ENCODE measurements around the gene ZMIZ2. TPM values are rescaled to one million over a fixed set of nuclear protein-coding genes. Genes with fewer than 3 reads are reported as not detected.
A peak's percentile ranks its signal among the peaks of the same experiment; 100 is the strongest.

The ZMIZ2 gene
- total and polyA plus RNA-seq, 9 of the 15 experiments (the other 6 are each of a cell fraction or from before 2014, with no cell fraction given), result 0.13 to 40.3 (median 4.9) TPM

DNA sequence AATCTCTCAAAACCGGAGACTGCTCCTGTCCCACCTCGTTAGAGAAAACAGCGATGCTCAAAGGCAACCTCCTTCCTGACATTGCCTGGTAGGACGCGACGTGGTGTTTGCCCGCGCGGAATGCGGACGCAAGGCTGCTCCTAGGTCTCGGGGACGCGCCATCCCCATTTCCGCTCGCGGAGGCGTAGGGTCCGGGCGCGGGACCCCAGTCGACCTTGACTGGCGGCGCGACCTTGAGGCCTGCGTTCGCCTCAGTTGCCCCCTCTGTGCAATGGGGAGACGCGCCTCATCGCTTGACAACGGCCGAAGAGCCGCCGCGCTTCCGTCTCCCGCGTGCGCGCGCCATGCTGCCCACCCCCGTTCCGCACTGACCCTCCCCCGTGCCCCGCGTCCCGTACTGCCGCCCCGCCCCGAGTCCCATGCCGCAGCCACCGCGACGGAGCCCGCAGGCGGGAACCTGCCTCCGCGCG, 47.4 kb downstream of the ZMIZ2 start (continued):
- no peak for TF ChIP-seq HMG20A (CRISPR knock-in tag; conservative IDR thresholded peaks at IDR 0.05)
- peak; percentile 67 for TF ChIP-seq CHD1 (IDR thresholded peaks at IDR 0.05; ENCODE audit: low read length)
- no peak for TF ChIP-seq SIX5 (IDR thresholded peaks at IDR 0.05; ENCODE audit: borderline replicate concordance in 1 of 2, insufficient read depth in 1 of 2, low read depth in 1 of 2, low read length in 2 of 2)
- peak; percentile 100; the same call in 1 of the 2 replicates for TF ChIP-seq ZBTB1 (CRISPR knock-in tag; IDR thresholded peaks at IDR 0.05; ENCODE audit: borderline replicate concordance, low read depth)
- TF ChIP-seq, protein P1, sequence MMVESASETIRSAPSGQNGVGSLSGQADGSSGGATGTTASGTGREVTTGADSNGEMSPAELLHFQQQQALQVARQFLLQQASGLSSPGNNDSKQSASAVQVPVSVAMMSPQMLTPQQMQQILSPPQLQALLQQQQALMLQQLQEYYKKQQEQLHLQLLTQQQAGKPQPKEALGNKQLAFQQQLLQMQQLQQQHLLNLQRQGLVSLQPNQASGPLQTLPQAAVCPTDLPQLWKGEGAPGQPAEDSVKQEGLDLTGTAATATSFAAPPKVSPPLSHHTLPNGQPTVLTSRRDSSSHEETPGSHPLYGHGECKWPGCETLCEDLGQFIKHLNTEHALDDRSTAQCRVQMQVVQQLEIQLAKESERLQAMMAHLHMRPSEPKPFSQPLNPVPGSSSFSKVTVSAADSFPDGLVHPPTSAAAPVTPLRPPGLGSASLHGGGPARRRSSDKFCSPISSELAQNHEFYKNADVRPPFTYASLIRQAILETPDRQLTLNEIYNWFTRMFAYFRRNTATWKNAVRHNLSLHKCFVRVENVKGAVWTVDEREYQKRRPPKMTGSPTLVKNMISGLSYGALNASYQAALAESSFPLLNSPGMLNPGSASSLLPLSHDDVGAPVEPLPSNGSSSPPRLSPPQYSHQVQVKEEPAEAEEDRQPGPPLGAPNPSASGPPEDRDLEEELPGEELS (CRISPR knock-in tag; IDR thresholded peaks at IDR 0.05; ENCODE audit: borderline replicate concordance), result 0 out of 2 replicates have a peak, but pooled peaks have one; percentile 43
- TF ChIP-seq SRSF1 (IDR thresholded peaks at IDR 0.05; ENCODE audit: low read depth, low read length), result no peak; the same call in 1 of the 2 replicates
- TF ChIP-seq TARDBP (IDR thresholded peaks at IDR 0.05), result peak; percentile 64; the same call in 1 of the 2 replicates
- TF ChIP-seq CBFB (CRISPR knock-in tag; IDR thresholded peaks at IDR 0.05), result no peak
- TF ChIP-seq FOXK1 (CRISPR knock-in tag; IDR thresholded peaks at IDR 0.05; ENCODE audit: borderline replicate concordance), result peak; percentile 14; the same call in 1 of the 2 replicates
- TF ChIP-seq, protein P2, sequence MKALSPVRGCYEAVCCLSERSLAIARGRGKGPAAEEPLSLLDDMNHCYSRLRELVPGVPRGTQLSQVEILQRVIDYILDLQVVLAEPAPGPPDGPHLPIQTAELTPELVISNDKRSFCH (CRISPR knock-in tag; IDR thresholded peaks at IDR 0.05), result no peak
- TF ChIP-seq, protein P2 (tag; IDR thresholded peaks at IDR 0.05), result no peak; the same call in 1 of the 2 replicates
- TF ChIP-seq TEAD4 (IDR thresholded peaks at IDR 0.05; ENCODE audit: low read length), result peak; percentile 61; the same call in 1 of the 2 replicates
- TF ChIP-seq TEAD4 (CRISPR knock-in tag; IDR thresholded peaks at IDR 0.05; ENCODE audit: borderline replicate concordance), result no peak
- peak; percentile 59; the same call in 1 of the 2 replicates for TF ChIP-seq CTBP1 (IDR thresholded peaks at IDR 0.05; ENCODE audit: borderline replicate concordance)
- no peak for TF ChIP-seq NFXL1 (CRISPR knock-in tag; IDR thresholded peaks at IDR 0.05)
- peak; percentile 64; the same call in 1 of the 2 replicates for TF ChIP-seq NR2C2 (CRISPR knock-in tag; IDR thresholded peaks at IDR 0.05)
- TF ChIP-seq NR2C2 (tag; IDR thresholded peaks at IDR 0.05), result no peak
- 0 out of 2 replicates have a peak, but pooled peaks have one; percentile 66 for TF ChIP-seq RHOXF2B (CRISPR knock-in tag; conservative IDR thresholded peaks at IDR 0.05)
- TF ChIP-seq, protein P3, sequence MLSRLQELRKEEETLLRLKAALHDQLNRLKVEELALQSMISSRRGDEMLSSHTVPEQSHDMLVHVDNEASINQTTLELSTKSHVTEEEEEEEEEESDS (CRISPR knock-in tag; IDR thresholded peaks at IDR 0.05), result no peak
- TF ChIP-seq PHF20 (IDR thresholded peaks at IDR 0.05; ENCODE audit: partially characterized antibody), result peak; percentile 72
- TF ChIP-seq CHD4 (IDR thresholded peaks at IDR 0.05; ENCODE audit: insufficient read depth, insufficient replicate concordance, low read depth, low read length, poor library complexity, severe bottlenecking), result peak; percentile 65
- TF ChIP-seq HDGF (IDR thresholded peaks at IDR 0.05), result peak; percentile 93; the same call in 1 of the 2 replicates
- peak; percentile 77; the same call in 1 of the 2 replicates for TF ChIP-seq CXXC5 (CRISPR knock-in tag; IDR thresholded peaks at IDR 0.05)
- no peak for TF ChIP-seq ZFP30 (CRISPR knock-in tag; IDR thresholded peaks at IDR 0.05; ENCODE audit: borderline replicate concordance)
- TF ChIP-seq, protein P4, sequence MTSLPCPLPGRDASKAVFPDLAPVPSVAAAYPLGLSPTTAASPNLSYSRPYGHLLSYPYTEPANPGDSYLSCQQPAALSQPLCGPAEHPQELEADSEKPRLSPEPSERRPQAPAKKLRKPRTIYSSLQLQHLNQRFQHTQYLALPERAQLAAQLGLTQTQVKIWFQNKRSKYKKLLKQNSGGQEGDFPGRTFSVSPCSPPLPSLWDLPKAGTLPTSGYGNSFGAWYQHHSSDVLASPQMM (CRISPR knock-in tag; IDR thresholded peaks at IDR 0.05), result no peak
- TF ChIP-seq ESRRB (CRISPR knock-in tag; IDR thresholded peaks at IDR 0.05; ENCODE audit: borderline replicate concordance), result no peak
- TF ChIP-seq SMAD4 (CRISPR knock-in tag; conservative IDR thresholded peaks at IDR 0.05), result peak; percentile 51
